GM18870 (cell line): ENCODE data around the gene THNSL1.
"Not testable (repeated sequence)": the region's sequence is repeated elsewhere in the genome, so short reads cannot be mapped to it uniquely, and the experiment has no call there.

Experiments
- ATAC-seq: cut with Tn5 transposase; IDR thresholded peaks from one replicate; pipeline ENCODE4 v1.9.1; 2021; ENCODE audit warnings: moderate library complexity; ENCODE audit not compliant: unreplicated experiment

Gene THNSL1

DNA sequence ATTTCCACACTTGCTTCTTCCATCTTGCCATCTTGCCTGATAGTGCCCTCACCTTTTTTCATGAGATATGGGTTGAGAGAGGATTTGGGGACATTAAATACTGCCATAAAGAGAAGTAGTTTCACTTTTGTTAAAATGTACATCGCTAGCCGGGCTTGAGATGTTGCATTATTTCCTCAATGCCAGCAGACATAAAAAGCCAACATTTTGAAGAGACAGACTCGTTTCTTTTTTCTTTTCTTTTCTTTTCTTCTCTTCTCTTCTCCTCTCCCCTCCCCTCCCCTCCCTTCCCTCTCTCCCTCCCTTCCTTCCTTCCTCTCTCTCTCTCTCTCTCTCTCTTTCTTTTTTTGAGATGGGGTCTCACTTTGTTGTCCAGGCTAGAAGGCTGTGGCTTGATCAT lies 18.4 kb upstream of the THNSL1 start:
- no peak for ATAC-seq

DNA sequence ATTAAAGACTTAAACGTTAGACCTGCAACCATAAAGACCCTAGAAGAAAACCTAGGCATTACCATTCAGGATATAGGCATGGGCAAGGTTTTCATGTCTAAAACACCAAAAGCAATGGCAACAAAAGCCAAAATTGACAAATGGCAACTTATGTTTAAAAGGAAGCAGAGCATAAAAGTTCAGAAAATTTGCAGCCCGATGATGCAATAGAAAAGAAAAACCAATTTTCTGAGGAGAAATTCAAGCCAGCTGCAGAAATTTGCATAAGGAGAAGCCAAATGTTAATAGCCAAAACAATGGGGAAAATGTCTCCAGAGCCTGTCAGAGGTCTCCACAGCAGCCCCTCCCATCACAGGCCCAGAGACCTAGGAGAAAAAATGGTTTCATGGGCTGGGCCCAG lies 4.8 kb upstream of the THNSL1 start:
- not testable (repeated sequence) for ATAC-seq

- ATAC-seq = no peak
These were observed 1.8 kb upstream of the THNSL1 start for GRCh38 chr10:25014579-25014978.

- ATAC-seq = peak; percentile 74
These were observed 510 bp upstream of the THNSL1 start, which contains the start of gene ENKUR for GRCh38 chr10:25015828-25016375. ENKUR (minus strand) TSS chr10:25016158; CDS start chr10:25015936, 222 bp downstream.

GRCh38 chr10:25017154-25017590 lies 760 bp downstream of the THNSL1 start:
- no peak for ATAC-seq

DNA sequence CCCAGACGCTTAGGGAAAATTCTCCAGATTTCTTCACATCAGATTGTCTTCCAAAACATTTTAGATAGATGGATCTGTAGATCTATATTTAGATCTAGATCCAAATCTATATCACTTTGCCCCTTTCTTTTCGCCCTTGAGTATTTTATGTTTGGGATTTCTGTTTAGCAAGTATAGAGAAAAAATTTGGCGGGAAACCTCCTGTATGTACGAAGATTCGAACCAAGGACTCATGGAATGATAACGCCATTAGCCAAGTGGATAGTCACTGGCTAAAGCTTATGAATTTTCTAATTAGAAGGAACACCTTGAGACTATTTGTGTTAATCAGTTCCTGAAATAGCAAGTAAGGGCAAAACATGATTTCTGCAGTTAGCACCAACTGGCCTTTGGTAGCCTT lies 1.2 kb downstream of the THNSL1 start:
- ATAC-seq = no peak

GRCh38 chr10:25018703-25019102 lies 2.3 kb downstream of the THNSL1 start:
- no peak for ATAC-seq

GRCh38 chr10:25023278-25023677 lies 6.9 kb downstream of the THNSL1 start:
- no peak for ATAC-seq

- no peak for ATAC-seq
These were observed 8.1 kb downstream of the THNSL1 start for GRCh38 chr10:25024528-25024927.

GRCh38 chr10:25026463-25026862 lies 10.1 kb downstream of the THNSL1 start:
- no peak for ATAC-seq

DNA sequence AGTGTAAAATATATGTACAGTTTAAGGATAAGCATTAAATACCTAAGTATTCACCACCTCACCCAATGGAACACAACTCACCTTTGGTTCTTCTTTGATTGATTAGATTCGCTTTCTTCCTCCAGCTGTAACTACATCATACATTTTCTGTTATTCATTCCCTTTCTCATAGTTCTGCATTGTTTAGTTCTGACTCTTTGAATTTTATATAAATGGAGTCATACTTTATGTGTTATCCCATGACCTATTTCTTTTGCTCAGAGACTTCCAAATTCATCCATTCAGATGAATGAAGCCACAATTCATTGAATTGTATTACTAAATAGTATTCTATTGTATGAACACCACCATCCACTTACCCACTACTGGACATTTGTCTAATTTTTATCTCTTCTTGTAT lies 12.3 kb downstream of the THNSL1 start:
- ATAC-seq = no peak

DNA sequence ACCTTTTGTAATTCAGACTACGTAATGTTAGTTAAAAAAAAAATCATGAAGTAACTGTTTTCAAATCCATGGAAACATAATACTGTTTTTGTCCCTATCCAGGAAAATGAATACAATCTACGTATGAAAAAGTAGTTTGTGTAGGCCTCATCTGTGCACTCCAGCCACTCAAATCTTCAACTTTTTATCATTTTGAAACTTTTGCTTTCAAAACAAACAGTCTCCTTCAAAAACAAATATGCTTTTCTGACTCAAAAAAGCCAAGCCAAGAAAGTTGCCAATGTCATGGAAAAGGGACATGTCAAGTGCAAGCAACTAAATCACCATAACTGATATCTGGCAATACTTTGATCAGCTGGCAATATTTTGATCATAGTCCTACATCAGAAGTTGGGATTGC lies 13.1 kb downstream of the THNSL1 start:
- ATAC-seq = no peak

- ATAC-seq = no peak
These were observed 20.0 kb downstream of the THNSL1 start for GRCh38 chr10:25036381-25036780.

DNA sequence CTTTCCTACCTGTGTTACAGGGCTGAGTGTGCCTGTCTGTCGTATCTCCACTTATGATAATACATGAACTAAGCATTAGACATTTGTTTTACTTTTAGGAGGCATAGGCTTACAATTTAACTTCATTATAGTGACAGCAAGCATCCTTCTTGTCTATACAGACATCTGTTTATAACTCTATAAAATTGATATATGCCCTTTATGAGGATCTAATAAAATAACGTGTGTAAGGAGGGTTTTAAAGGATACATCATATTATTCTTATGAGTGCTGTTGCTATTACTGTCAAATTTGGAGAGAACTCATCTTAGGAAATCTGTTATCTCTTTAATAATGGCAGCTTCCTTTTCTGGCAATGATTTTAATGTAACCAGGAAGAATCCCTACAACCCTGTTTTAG lies 21.9 kb downstream of the THNSL1 start:
- ATAC-seq = no peak

DNA sequence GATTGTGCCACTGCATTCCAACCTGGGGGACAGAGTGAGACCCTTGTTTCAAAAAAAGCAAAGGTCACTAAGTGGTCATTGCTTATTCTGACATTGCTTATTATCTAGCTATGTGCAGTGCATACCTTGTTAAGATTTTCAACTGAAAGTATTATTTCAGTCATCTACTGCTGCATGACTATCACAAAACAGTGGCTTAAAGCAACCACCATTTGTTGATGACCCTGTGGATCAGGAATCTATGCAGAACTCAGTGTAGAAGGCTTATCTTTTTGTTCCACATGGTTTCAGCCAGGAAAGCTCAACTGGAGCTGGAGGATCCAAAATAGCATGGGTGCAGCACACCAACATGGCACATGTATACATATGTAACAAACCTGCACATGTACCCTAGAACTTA lies 23.1 kb downstream of the THNSL1 start:
- ATAC-seq = no peak

- no peak for ATAC-seq
These were observed 30.2 kb downstream of the THNSL1 start for GRCh38 chr10:25046641-25047040.

GRCh38 chr10:25047088-25047487 lies 30.7 kb downstream of the THNSL1 start:
- no peak for ATAC-seq

DNA sequence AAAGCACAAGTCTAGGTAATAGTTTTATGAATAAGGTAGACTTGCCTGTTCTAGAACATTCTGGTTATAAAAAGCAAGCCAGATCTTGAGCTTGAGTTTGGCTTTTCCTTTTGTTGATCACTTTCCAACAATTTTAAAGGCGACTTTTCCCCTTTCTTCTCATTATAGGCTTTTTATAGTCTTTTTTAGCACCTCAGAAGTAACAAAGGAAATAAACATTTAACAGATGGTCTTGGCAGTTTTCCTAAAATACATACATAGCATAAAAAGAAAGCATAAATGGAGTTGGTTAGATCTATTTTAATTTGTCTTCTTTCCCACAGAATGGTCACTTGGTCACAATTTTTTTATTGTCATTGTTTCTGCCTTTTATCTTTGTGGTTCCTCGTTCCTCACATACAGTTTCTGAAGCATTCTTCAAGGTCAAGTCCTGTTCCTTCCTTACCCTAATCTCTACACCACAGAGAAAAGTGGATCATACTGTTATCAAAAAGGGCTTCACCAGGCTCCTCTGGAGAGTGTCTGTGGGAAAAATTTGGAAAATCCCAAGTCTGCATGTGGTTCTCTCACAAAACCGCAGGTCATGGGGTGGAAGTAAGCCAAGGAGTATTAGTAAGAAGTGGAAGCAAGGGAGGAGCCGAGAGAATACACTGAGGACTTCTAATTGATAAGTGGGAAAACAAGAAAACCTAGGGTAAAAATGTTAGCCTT lies 31.3 kb downstream of the THNSL1 start:
- no peak for ATAC-seq

GRCh38 chr10:25048450-25048849 lies 32.0 kb downstream of the THNSL1 start:
- ATAC-seq = no peak

GRCh38 chr10:25049966-25050365 lies 33.6 kb downstream of the THNSL1 start:
- ATAC-seq = no peak

- no peak for ATAC-seq
These were observed 34.0 kb downstream of the THNSL1 start for GRCh38 chr10:25050402-25050801.

DNA sequence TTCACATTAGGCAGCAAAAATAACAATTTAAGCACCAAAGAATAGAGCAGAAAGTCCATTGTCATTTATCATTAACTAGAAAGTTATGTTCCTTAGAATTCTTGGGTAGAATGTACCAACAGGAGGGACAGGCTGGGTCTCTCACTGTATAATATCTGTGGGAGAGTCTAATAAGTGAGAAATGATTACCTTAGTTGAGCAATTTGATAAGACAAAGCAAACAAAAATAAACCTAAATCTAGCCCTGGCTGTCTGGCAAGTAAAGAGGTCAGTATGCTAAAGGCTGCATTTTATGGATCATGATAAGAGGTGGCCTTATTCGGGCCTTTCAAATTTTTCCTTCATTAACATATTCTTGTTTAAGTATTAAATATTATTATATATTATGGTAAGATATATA lies 35.6 kb downstream of the THNSL1 start:
- ATAC-seq = no peak

- ATAC-seq = no peak
These were observed 40.3 kb downstream of the THNSL1 start for GRCh38 chr10:25056726-25057125.
